SK-N-MC (cell line): ENCODE data around the gene DOK5.

ENCODE experiments used
- EZH2 ChIP-seq: fragments of 200-600 bp; sonication (generic); IDR thresholded peaks from one replicate; pipeline ENCODE4 v1.6.1; 2017; ENCODE audit warnings: antibody characterized with exemption
- POLR2AphosphoS5 ChIP-seq: IDR thresholded peaks from 2 replicates; pipeline ENCODE4 v1.6.1; 2012; ENCODE audit warnings: mild to moderate bottlenecking, low read depth, low read length, borderline replicate concordance

DNA sequence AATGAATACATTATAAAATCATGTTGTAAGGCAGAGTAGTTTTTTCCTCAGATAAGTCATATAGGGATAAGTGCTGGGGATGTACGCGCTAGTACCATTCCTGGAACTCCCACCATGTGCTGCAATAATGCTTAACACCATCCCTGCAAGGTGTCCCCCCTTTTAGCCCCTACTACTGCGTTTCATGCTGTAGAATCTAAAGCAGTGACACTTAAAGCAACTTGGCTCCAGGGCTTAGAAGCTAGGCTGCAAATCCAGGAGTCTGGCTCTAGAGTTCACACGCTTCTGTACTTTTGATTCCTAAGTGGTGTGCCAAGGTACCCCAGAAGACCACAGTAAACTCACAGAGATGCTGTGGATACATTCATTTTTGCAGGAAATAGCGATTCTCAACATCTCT, 183.1 kb downstream of the DOK5 start:
- TF ChIP-seq POLR2AphosphoS5 (no peak), EZH2 (no peak)
